Lower leg skin (tissue), 3 donors: ENCODE data around the gene C1QTNF4.
"Not testable (repeated sequence)": the region's sequence is repeated elsewhere in the genome, so short reads cannot be mapped to it uniquely, and the experiment has no call there.

Source experiments
- POLR2A ChIP-seq, 2 donors: fragments of 450-650 bp; IDR thresholded peaks; one replicate each; pipeline ENCODE4 v1.6.1; 2016 to 2017; ENCODE audit warnings: antibody characterized with exemption in 2 of 2, mild to moderate bottlenecking in 1 of 2, moderate library complexity in 1 of 2
- TF ChIP-seq, protein P1 (sequence below), 3 donors: fragments of 450-650 bp; IDR thresholded peaks; one replicate each; pipeline ENCODE4 v1.5.1; 2016; ENCODE audit warnings: antibody characterized with exemption in 3 of 3, mild to moderate bottlenecking in 3 of 3, moderate library complexity in 2 of 3

DNA sequence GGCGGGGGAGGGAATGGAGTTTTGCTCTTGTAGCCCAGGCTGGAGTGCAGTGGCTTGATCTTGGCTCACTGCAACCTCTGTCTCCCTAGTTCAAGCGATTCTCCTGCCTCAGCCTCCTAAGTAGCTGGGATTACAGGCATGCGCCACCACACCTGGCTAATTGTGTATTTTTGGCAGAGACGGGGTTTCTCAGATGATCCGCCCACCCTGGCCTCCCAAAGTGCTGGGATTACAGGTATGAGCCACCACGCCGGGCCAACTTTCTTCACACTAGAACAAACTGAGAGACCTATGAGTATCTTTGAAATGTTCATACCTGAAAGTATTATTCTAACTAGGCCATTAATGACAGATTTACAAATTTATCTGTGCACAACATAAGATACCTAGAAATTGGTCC, 47.9 kb downstream of the C1QTNF4 start:
- TF ChIP-seq, protein P1, sequence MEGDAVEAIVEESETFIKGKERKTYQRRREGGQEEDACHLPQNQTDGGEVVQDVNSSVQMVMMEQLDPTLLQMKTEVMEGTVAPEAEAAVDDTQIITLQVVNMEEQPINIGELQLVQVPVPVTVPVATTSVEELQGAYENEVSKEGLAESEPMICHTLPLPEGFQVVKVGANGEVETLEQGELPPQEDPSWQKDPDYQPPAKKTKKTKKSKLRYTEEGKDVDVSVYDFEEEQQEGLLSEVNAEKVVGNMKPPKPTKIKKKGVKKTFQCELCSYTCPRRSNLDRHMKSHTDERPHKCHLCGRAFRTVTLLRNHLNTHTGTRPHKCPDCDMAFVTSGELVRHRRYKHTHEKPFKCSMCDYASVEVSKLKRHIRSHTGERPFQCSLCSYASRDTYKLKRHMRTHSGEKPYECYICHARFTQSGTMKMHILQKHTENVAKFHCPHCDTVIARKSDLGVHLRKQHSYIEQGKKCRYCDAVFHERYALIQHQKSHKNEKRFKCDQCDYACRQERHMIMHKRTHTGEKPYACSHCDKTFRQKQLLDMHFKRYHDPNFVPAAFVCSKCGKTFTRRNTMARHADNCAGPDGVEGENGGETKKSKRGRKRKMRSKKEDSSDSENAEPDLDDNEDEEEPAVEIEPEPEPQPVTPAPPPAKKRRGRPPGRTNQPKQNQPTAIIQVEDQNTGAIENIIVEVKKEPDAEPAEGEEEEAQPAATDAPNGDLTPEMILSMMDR (IDR thresholded peaks at IDR 0.05), result not testable (repeated sequence)
- not testable (repeated sequence) for TF ChIP-seq POLR2A (IDR thresholded peaks at IDR 0.05)
